Head of caudate nucleus (tissue), 42 donors: ENCODE results near the gene LAMA4.
"Not testable (repeated sequence)": the region's sequence is repeated elsewhere in the genome, so short reads cannot be mapped to it uniquely, and the experiment has no call there.

ENCODE experiments used
- DNase-seq, 42 donors: peaks; one replicate each; pipeline versions ENCODE4 v3.0.0 to v3.0.0-alpha.2; 2020 to 2021; ENCODE audit warnings: mixed read lengths in 7 of 42
- intact Hi-C: fragments of 100-400 bp; cut with DNase I; formaldehyde crosslinking; loops from one replicate; pipeline ENCODE4 v1.15.0; 2022

Gene LAMA4

DNA sequence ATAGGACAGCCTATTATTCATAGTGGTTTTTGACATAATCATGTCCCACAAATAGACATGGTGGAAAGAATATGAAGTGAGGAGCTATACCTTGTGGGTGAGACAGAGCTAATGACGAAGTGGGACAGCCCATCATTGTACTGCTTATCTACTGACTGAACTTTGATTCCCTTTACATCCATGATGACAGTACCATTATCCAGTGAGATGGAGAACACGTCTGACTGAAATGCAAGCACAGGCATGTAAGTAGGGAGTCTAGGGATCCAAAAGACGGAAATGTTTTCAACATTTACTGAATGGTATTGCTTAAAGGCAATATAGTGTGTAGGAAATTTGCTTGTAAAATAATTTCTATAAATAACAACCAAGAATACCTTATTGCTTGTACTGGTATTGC lies 123.5 kb downstream of the LAMA4 start:
- no peak for DNase-seq
- intact Hi-C loops, result no loop called here

DNA sequence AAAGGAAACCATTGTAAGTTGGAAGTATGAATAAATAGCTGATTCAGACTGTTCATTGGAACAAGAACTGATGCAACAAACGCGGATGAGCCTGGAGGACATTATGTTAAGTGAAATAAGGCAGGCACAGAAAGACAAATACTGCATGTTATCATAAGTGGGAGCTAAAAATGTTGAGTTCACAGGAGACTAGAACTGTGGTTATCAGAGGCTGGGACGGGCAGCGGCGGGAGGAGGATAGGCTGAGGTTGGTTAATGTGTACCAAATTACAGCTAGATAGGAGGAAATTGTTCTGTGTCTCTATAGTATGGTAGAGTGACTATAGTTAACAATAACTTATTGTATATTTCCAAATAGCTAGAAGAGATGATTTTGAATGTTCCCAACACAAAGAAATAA lies 126.2 kb downstream of the LAMA4 start:
- no peak for DNase-seq
- intact Hi-C loops, result no loop called here

DNA sequence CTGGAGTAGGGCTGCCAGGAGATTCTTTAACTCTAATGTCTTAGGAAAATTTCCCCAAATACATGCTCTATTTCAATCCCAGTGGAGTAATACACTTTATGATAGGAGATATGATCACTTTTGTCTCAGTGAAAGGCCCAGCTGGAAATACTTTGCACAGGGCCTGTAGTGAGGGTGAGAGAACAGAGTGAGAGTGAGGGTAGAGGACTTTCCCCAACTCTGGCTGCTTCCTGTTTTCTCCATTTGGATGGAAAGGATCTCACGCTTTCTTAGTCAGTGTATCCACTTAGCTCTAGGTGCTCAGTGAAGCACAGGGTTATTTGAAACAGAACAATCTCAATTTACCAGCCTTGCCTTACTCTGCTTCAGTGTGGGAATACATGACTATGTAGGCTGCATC lies 130.4 kb downstream of the LAMA4 start:
- DNase-seq, result no peak
- intact Hi-C loops, result no loop called here

DNA sequence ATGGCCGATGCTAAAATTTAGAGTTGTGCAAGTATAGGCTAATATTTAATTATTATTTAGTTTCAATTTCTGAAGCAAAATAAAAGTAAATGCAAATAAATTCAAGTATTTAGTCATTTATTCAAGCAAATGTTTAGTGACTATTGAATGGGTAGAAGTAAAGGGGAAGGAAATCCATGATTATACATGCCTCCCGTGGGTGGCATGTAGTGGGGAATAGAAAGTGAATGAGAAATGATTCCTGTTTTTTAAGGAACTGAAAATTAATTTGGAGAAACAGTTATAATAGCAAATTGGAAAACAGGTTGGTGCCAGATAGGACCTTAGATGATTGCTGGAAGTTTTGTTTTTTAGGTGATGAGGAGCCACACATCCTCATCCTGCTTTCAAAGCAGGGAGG lies 131.6 kb downstream of the LAMA4 start:
- DNase-seq, result no peak
- intact Hi-C loops, result no loop called here

DNA sequence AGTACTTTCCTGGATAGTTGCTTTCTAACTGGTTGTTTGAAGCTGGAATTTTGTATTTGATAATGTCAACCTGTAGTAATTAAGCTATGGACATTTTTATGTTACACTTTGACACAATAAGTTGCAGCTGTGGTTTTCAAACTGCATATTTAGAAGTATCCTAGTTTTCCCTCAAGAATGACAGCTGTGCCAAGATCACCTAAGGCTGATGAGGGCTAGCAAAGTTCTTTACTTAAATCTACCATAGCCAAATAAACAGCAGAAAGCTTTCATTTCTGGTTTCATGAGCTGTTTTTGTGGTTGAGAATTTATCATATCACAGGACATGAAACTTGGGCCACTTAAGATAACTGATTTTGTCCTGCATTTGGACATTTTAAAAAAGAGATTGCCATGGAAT lies 136.3 kb downstream of the LAMA4 start:
- intact Hi-C loops, result no loop called here
- no peak for DNase-seq

DNA sequence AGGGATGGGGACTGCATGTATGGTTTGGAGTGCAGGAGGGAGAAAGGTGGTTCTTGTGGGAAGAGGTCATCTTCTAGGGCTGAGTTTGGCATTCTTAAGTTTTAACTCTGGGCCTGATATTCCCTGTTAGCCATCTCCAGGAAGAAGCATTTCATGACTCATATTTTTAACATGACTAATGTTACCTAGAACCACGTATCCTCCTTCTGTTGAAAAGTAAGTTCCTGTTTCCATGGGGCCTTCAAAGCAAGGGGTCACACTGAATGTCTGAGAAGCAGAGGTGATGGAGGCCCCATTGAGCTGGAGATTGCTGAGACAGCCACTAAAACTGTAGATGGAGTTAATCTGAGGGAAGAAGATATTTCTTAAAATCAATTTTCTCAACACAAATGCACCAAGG lies 136.8 kb downstream of the LAMA4 start:
- DNase-seq, result no peak
- intact Hi-C loops, result no loop called here

DNA sequence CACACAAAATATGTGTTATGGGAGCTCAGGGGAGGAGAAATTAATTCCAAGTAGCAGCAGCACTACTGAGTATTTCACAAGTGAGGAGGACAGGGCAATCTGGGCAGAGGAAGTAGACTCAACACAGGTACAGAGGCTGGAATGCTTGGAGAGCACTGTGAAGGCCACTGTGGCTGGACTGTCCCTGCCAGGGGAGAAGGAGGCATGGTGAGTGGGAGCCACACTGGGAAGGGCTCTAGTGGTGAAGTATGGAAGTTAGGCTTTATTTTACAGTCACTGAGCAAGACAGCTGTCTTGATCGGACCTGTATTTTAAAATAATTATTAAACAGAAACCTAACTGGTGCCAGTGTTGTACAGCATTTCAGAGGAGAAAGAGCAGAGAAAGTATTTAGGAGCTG lies 138.1 kb downstream of the LAMA4 start:
- intact Hi-C loops, result no loop called here
- DNase-seq, result no peak

DNA sequence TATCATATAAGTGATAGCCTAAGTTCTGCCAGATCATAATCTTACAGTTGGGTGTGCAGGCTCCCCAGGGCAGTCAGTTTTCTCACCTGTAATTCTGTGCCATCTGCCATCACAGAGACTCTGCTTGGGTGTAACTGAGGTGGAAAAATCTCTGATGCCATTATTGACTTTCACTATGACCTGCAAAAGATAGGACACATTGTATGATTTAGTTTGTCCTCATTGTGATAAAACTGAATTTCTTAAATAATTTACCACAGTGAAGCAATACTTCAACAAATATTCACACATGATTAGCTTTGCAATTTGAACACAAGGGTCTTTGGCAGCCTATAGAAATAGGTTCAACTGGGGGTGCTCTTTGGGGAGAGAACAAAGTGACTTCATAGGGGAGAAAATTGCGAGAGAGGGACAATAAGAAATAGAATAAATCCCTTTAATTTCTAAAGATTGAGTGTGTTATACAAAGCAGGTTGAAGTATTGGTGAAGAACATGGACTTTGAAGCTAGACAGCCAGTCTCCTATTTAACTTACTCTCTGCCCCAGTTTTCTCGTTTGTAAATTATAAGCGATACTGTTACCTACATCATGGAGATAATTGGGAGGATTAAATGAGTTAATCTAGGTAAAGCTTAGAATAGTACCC lies 139.7 kb downstream of the LAMA4 start:
- intact Hi-C loops, result no loop called here
- DNase-seq, result no peak

DNA sequence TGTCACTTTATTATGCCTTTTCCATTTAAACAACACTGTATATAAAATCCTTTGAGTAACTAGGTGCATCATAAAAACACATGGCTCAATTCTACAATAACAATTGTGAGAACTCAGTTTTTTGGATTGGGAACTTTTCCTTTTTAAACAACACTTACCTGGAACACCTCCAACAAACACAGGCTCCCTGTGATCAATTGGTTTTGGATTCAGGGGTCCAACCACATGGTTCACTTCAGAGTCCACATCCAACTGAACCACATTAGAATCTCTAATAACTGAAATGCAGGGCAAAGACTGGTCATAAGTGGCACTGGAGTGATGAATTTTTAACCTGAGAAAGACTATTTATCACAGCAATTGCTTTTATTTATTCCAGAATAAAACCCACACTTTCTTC lies 140.4 kb downstream of the LAMA4 start:
- intact Hi-C loops, result no loop called here
- DNase-seq, result no peak

DNA sequence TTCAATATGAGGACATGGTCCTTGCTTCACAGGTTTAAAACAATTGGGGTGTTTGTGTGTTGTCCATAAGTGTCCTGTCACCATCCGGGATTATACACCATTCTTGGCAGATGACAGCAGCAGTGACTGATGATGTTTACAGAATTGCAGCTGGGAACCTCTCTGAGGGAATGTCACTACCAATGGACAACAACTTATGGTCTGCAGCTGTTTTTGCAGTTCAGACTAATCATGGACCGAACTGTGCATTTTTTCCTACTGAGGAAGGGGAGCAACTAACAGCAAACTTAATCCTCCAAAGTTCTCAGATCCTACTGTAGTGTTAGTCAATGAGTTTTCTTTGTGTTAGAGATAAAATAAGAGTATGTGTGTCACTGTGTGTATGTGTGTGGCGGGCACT lies 140.9 kb downstream of the LAMA4 start:
- peak in 4 of 42 donors; percentile 10 to 32 (median 20) for DNase-seq
- intact Hi-C loops, result no loop called here

DNA sequence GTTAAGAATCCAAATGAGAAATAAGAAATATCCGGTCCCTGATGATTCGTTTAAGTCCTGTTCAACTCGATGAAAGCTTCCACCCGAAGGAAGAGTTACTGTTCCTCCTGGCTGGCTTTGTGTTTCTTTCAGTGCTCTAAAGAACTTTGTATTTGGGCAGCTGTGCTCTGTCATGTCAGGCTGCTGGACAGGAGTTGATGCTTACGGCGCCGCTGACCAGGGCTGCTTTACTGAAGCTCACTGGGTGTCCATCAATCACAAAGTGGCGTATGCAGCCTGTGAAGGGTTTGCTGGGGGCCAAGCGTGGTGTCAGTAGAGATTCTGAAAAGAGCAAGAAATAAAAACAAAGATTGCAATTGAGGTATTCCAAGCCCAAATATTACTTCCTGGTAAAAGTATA lies 145.1 kb downstream of the LAMA4 start:
- DNase-seq, result peak in 9 of 42 donors; percentile 11 to 48 (median 20)
- intact Hi-C loops, result no loop called here

DNA sequence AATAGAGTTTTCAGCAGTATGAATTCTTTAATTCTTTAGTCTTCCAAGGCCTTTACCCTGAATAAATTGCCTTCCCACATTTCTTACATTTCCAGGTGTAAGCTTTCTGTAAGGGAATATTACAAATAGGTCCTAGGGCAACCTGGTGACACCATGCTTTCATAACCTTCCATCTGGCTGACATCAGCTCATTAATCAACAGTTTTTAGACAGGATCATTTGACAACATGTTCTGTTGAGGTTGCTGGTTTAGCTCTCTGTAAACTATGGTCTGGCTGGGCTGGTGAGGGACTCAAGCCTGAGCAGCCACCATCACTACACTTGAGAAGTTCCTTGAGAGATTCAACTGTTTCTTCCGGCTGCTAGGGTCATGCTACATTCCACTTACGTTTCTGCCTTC lies 147.8 kb downstream of the LAMA4 start:
- intact Hi-C loops, result no loop called here
- no peak for DNase-seq

DNA sequence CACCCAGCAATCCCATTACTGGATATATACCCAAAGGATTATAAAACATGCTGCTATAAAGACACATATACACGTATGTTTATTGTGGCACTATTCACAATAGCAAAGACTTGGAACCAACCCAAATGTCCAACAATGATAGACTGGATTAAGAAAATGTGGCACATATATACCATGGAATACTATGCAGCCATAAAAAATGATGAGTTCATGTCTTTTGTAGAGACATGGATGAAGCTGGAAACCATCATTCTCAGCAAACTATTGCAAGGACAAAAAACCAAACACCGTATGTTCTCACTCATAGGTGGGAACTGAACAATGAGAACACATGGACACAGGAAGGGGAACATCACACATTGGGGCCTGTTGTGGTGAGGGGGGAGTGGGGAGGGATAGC lies 148.3 kb downstream of the LAMA4 start:
- intact Hi-C loops, DNase-seq: not testable (repeated sequence)

DNA sequence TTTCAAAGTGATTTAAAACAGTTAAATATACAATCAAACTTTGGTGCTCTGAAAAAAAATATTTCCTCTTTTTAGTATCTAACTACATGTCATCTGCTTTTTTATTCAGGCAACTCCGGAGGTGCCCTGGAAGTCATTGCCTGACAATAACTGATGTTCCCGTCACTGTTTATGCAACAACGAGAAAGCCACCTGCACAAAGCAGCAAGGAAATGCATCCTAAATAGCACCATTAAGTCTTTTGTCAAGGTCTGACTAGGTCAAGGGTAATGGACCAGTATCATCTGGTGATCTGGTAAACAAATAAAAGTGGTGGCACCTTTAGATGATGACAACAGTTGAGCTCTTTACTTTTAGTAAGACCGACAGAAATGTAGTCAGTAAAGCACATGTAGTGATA lies 153.8 kb downstream of the LAMA4 start:
- no peak for DNase-seq
- intact Hi-C loops, result no loop called here

DNA sequence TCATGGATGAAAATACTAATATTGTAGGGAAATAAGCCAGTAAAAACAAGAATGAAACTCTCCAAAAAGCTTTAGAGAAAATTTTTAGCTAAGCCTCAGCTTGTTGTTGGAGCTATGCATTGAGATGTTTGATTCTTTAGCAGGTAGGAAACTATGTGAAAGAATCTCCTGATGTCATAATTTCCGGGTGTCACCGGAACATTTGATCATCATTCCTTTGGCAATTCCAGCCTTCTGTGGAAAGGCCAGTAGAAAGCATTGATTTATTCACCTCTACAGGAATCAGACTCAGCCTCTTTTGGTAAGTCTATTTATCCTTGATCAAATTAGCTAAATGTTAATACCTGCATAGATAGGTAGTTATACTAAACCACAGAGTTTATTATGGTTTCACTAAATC lies 157.5 kb downstream of the LAMA4 start:
- intact Hi-C loops, result no loop called here
- no peak for DNase-seq

DNA sequence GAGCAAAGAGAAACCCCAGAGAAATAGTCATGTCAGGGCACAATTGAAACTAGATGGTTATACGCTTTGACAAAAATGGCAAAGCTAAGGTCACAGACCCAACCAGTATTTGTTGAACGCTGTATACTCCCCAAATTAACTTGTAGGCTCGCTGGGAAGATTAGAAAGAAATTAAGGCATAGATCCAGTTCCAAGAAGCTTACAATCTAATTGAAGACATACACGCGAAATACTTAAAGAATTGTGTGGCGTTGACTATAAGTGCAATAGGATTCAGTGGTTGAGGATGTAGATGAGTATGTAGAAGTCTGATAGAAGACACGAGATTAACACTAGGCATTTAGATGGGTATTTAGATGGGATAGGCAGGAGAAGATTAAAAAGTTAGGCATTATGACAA lies 166.5 kb downstream of the LAMA4 start:
- intact Hi-C loops, result no loop called here
- no peak for DNase-seq

DNA sequence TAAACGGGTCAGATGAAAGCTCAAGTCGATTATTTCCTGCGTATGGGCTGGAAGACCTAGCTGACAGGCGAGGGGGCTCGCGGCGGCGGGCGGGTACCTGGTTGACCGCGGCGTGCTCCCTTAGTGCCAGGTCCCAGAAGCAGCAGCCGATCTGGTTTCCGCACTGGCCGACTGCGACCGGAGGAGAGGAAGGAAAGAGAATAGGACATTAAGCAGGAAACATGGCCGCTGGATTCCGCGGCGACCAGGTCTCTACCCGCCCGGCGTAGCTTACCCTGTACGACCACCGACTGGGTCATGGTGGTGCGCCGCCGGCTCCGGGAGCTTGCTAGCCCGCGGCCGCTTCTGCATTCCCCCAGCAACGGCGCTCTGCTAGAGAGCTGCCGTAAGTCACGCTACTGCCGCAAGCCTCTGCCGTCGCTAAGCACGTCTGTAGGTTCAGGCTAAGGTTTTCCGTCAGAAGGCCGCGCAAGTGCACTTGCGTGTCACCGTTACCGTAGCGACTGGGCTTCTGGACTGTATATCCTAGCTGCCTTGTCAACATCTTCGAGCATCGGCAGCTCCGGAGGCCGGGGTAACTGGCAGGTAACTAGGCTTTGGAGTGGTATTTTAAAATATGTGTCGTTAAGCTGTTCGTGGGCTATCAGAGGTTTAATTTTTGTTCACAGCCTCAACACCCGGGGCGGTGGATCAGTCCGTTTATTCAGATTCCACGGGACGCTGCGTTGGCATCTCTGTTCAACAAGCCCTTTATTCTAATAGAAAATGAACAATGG lies 167.0 kb downstream of the LAMA4 start, which contains the start of the genes FAM229B and TUBE1:
Gene FAM229B (plus strand): TSS at position 456 of the 776 bp plus-strand sequence. CDS start 11,693 bp downstream, outside the sequence.
Gene TUBE1 (minus strand): TSS at position 347 of the 776 bp plus-strand sequence. CDS start 48 bp downstream, at position 299.
- DNase-seq, result peak; percentile 86 to 98 (median 94)
- intact Hi-C loops, result no loop called here

DNA sequence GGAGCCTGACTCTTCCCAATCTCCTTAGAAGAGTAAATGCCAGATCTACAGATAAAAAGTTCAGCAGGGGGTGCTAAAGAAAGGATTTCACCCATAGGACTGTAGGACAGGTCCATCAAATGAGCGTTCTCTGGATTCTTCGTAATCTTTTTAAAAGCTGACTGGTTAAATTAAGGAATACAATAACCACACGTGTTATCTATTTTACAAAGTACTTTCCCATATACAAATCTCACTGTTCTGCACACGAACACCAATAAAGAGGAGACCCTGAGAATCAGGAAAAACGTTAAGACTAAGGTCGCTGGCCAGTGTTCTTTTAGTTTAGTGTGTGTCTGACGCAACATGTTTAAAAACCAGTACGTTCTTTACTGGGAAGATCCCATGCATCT lies 167.6 kb downstream of the LAMA4 start:
- intact Hi-C loops, result no loop called here
- DNase-seq, result peak in 4 of 42 donors; percentile 3 to 14 (median 10)

DNA sequence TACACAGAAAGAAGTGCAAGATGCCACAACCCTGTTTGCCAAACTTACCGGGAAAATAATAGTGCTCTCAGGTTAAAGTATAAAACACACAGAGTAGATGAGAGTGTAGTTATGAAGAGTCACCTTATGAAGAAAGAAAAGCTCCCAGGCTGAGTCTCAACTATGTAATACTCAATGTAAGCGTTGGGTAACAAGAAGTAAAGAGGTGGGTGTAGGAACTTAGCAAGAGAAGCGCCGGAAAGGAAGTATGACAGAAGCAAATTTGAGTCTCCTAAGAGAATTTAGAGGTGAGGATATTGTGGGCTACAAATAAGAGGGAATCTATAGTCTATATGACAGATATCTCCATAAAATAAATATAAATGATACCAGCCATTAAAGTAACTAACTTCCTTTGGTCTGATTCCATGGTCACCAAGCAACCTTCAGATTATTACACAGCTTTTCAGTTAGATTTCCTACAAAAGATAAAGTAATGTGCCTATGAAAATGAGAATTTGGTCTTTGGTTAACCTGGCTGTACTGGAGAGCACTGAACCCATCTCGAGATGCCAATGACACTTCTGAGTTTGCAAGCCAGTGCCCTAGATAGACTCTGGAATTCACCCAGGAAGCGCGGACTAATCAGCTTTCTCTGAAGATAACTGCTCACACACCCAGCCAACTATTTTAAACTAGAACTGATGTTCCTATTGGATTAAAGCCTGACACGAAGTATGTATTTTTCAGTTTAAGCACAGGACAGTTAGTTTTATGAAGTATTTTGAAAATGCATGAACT lies 168.9 kb downstream of the LAMA4 start:
- DNase-seq, result no peak
- intact Hi-C loops, result no loop called here

DNA sequence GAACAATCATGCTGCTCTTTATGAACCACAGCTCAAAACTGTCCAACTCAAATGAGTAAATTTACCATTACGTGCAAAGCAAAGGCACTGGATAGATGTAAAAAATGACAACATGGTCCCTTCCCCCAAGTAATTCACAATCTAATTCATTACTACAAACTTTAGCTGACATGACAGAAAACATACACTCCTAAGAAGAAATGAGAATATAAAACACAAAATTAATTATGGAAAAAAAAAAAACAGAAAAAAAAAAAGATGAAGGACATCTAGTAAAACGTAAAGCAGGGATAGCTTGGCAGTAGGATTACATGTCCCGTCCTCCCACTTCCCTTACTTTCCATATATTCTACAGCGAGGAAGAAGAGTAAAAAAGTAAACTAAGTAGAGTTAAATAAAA lies 172.8 kb downstream of the LAMA4 start:
- intact Hi-C loops, result no loop called here

More for the DNA sequence above, 172.8 kb downstream of the LAMA4 start:
- no peak for DNase-seq
